ENCODE measurements around the gene STX4.

DNA sequence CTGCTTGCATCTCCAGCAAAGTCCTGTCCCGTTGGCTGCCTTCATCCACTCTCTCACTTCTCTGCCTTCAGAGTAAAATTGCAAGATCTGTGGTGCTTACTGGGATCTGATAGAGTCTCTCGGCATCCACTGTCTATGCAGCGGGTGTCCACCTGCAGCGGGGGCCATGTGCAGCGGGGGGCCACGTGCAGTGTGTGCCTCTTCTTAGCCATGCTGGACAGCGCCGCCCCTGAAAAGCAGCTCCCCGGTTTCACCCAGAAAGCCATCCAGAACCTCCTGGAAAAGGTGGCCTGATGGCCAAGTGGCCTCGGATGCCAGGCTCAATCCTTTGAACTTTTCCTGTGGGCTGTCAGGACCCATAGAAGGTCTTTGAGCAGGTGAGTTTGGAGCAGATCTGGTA lies 9.5 kb downstream of the STX4 start:
- no peak for TF ChIP-seq POLR2AphosphoS5 (IDR thresholded peaks at IDR 0.05; ENCODE audit: low read depth, low read length)
- TF ChIP-seq SIN3A (IDR thresholded peaks at IDR 0.05; ENCODE audit: borderline replicate concordance, insufficient read depth, low read length) = no peak
- TF ChIP-seq, protein P1, sequence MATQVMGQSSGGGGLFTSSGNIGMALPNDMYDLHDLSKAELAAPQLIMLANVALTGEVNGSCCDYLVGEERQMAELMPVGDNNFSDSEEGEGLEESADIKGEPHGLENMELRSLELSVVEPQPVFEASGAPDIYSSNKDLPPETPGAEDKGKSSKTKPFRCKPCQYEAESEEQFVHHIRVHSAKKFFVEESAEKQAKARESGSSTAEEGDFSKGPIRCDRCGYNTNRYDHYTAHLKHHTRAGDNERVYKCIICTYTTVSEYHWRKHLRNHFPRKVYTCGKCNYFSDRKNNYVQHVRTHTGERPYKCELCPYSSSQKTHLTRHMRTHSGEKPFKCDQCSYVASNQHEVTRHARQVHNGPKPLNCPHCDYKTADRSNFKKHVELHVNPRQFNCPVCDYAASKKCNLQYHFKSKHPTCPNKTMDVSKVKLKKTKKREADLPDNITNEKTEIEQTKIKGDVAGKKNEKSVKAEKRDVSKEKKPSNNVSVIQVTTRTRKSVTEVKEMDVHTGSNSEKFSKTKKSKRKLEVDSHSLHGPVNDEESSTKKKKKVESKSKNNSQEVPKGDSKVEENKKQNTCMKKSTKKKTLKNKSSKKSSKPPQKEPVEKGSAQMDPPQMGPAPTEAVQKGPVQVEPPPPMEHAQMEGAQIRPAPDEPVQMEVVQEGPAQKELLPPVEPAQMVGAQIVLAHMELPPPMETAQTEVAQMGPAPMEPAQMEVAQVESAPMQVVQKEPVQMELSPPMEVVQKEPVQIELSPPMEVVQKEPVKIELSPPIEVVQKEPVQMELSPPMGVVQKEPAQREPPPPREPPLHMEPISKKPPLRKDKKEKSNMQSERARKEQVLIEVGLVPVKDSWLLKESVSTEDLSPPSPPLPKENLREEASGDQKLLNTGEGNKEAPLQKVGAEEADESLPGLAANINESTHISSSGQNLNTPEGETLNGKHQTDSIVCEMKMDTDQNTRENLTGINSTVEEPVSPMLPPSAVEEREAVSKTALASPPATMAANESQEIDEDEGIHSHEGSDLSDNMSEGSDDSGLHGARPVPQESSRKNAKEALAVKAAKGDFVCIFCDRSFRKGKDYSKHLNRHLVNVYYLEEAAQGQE (IDR thresholded peaks at IDR 0.05; ENCODE audit: insufficient read depth in 1 of 2, low read depth in 2 of 2, low read length in 2 of 2) = no peak
- no peak for TF ChIP-seq TAF1 (IDR thresholded peaks at IDR 0.05; ENCODE audit: borderline replicate concordance, insufficient read depth, low read length)
- no peak for TF ChIP-seq FOXP2 (optimal IDR thresholded peaks at IDR 0.05; ENCODE audit: borderline replicate concordance, extremely low read depth, extremely low read length, insufficient read depth)
